ENCODE data around the gene ZNF311. TPM values are rescaled to one million over a fixed set of nuclear protein-coding genes. Genes with fewer than 3 reads are reported as not detected.
"Not testable (repeated sequence)": the region's sequence is repeated elsewhere in the genome, so short reads cannot be mapped to it uniquely, and the experiment has no call there.

The ZNF311 gene
- total RNA-seq, 2 experiments from 2014 or later, result 0.61 to 0.65 TPM

DNA sequence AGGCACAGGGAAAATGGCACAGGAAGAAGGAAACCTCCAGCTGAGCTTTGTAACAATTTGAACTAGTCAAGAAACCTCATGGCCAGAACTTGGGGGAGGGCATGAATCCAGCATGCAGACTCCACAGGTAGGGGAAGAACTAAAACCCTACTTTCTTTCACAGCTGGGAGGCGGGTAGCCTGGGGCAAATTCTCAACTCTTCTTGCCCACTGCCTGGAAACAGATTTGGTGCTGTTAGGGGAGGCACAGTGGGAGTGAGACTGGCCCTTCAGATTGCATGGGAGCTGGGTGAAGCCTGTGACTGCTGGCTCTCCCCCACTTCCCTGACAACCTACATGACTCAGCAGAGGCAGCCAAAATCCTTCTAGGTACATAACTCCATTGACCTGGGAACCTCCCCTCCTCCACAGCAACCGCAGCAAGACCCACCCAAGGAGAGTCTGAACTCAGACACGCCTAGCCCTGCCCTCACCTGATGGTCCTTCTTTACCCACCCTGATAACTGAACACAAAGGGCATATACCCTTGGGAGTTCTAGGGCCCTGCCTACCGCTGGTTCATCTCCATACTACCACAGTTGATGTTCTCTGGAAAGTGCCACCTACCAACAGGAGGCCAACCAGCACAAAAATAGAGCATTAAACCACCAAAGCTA lies 44.1 kb downstream of the ZNF311 start:
- ChIA-PET POLR2A (no interaction called here), CTCF (interaction anchor here (0.8 kb wide), 1 partner anchor 12 kb away, joined by 3 read pairs; no protein-coding TSS in a partner anchor)

DNA sequence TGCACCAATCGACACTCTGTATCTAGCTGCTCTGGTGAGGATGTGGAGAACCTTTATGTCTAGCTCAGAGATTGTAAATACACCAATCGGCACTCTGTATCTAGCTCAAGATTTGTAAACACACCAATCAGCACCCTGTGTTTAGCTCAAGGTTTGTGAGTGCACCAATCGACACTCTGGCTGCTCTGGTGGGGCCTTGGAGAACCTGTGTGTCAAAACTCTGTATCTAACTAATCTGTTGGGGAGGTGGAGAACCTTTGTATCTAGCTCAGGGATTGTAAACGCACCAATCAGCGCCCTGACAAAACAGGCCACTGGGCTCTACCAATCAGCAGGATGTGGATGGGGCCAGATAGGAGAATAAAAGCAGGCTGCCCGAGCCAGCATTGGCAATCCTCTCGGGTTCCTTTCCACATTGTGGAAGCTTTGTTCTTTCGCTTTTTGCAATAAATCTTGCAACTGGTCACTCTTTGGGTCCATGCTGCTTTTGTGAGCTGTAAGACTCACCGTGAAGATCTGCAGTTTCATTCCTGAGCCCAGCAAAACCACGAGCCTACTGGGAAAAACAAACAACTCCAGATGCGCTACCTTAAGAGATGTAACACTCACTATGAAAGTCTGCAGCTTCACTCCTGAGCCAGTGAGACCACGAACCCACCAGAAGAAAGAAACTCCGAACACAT lies 46.4 kb downstream of the ZNF311 start:
- CTCF ChIA-PET, result not testable (repeated sequence)

DNA sequence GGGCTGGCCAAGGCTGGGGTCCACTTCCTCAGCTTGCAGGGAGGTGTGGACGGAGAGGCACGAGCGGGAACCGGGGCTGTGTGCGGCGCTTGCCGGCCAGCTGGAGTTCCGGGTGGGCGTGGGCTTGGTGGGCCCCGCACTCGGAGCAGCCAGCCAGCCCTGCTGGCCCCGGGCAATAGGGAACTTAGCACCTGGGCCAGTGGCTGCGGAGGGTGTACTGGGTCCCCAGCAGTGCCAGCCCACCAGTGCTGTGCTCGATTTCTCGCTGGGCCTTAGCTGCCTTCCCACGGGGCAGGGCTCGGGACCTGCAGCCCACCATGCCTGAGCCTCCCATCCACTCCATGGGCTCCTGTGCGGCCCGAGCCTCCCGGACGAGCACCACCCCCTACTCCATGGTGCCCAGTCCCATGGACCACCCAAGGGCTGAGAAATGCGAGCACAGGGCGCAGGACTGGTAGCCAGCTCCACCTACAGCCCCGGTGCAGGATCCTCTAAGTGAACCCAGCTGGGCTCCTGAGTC lies 47.3 kb downstream of the ZNF311 start:
- CTCF ChIA-PET, POLR2A ChIA-PET: not testable (repeated sequence)

More for the DNA sequence above, 46.4 kb downstream of the ZNF311 start:
- POLR2A ChIA-PET, result not testable (repeated sequence)

DNA sequence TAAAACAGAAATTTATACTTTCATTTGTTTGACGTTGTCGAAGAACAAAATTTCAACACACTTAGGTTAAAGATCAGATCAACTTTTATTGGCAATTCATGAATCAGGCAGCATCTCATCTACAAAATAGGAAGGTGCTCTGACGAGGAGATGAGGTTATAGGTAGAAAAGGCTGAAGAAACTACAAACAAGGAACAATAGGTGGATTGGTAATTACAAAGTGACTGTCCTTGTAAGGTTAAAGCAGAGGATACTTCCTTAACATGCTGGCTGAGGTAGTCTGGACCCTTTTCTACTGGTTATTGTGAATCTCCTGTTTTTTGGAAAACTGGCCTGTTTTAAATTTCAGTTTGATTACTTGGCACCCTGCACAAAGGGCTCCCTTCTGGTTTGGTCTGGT lies 48.8 kb downstream of the ZNF311 start:
- POLR2A ChIA-PET, result no interaction called here
- CTCF ChIA-PET, result no interaction called here

DNA sequence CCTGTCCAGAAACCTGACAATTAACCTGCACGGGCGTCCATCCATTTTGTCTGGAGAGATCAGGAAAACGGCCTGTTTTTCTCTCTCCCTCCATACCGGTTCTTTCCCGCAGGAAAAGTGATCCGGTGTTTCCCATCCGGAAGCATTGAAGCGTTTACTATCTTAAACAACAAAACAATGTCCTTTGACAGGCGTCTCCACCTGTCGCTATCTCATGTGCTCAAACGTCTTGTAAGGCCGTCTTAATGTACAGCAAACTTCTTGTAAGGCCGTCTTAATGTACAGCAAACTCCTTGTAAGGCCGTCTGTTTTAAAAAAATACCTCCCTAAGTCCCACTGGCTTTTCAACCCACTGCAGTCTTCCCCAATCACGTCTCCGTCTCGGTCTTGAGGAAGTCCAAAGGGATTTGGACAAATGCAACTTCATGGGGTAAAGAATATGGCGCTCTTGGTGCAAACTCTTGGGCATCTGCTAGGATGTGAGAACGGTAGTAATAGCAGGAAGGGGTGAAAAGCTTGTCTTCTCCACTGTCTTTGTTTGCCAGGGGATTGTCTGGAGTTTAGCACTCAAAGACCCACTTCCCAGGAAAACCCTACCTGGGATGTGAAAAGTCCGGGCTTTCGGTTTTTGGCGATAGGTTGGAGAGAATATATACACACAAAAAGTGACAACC lies 51.4 kb downstream of the ZNF311 start:
- ChIA-PET CTCF (no interaction called here), POLR2A (no interaction called here)

DNA sequence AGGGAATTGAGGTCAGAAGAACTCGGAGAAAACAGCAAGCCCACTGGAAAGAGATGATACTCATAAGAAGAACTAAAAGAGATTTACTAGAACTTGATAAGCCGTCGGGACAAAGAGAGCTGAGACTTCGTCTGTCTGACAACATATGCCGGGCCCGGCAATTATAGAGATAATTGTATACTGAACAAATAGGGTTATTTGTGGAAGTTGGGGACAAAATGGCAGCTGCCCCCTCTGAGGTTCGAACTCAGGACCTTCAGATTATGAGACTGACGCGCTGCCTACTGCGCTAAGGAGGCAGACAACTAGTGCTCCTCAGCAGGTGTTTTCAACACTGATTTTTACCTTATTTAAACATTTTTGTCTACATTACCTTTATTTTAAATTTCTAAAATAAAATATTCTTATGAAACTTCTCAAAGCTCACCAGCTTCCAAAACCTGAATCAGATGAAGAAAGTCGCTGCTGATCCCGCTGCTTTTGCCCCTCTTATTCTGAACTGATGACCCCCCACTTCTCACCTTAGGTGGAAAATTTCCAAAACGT lies 52.0 kb downstream of the ZNF311 start:
- POLR2A ChIA-PET, result no interaction called here
- CTCF ChIA-PET, result no interaction called here

DNA sequence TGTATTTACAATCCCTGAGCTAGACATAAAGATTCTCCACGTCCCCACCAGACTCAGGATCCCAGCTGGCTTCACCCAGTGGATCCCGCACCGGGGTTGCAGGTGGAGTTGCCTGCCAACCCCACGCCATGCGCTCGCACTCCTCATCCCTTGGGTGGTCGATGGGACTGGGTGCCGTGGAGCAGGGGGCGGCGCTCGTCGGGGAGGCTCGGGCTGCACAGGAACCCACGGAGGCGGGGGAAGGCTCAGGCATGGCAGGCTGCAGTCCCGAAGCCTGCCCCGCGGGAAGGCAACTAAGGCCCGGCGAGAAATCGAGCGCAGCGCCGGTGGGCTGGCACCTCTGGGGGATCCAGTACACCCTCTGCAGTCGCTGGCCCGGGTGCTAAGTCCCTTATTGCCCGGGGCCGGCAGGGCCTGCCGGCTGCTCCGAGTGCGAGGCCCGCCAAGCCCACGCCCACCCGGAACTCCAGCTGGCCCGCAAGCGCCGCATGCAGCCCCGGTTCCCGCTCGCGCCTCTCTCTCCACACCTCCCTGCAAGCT lies 55.4 kb downstream of the ZNF311 start:
- CTCF ChIA-PET, result interaction anchor here (1.4 kb wide), 1 partner anchor 11 kb away, joined by 3 read pairs; no protein-coding TSS in a partner anchor
- POLR2A ChIA-PET, result not testable (repeated sequence)

DNA sequence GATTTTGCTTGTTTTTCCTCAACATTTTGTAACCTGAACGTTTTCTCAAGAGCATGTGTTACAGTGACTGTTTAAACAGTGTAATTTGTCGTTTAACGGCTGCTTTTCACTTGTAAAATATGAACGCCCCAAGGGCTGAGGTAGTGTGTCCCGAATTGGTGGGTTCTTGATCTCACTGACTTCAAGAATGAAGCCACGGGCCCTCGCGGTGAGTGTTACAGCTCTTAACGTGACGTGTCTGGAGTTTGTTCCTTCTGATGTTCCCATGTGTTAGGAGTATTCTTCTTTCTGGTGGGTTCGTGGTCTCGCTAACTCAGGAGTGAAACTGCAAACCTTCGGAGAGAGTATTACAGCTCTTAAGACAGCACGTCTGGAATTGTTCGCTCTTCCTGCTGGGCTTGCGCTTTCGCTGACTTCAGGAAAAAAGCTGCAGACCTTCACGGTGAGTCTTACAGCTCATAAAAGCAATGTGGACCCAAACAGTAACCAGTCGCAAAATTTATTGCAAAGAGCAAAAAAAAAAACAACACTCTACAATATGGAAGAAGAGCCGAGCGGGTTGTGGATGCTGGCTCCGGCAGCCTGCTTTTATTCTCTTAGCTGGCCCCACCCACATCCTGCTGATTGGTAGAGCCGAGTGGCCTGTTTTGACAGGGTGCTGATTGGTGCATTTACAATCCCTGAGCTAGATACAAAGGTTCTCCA lies 56.2 kb downstream of the ZNF311 start:
- CTCF ChIA-PET, result interaction anchor here (1.4 kb wide), 1 partner anchor 11 kb away, joined by 3 read pairs; no protein-coding TSS in a partner anchor
- POLR2A ChIA-PET, result no interaction called here

DNA sequence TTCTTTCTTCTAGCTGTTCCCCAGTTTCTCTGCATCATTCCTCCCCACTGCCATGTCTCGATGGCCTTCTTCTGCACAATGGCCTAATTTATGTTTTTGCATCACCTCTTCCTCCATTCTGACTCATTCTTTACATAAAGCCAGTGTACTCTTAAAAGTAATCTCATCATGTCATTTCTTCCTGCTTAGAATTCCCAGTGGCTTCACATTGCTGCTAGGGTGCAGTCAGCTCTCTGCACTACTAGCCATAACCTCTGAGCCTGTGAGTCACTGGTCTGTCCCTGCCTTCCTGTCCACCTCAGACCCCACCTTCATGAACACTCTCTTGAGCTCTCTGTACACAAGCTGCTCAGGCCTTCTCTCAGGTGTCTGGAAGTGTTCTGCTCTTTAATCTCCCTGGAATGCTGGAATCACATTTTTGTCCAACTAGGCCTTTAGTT lies 57.3 kb downstream of the ZNF311 start:
- POLR2A ChIA-PET, result no interaction called here
- CTCF ChIA-PET, result interaction anchor here (0.7 to 1.0 kb wide), 2 partner anchors 25 to 162 kb away, joined by 3 read pairs; no protein-coding TSS in a partner anchor

DNA sequence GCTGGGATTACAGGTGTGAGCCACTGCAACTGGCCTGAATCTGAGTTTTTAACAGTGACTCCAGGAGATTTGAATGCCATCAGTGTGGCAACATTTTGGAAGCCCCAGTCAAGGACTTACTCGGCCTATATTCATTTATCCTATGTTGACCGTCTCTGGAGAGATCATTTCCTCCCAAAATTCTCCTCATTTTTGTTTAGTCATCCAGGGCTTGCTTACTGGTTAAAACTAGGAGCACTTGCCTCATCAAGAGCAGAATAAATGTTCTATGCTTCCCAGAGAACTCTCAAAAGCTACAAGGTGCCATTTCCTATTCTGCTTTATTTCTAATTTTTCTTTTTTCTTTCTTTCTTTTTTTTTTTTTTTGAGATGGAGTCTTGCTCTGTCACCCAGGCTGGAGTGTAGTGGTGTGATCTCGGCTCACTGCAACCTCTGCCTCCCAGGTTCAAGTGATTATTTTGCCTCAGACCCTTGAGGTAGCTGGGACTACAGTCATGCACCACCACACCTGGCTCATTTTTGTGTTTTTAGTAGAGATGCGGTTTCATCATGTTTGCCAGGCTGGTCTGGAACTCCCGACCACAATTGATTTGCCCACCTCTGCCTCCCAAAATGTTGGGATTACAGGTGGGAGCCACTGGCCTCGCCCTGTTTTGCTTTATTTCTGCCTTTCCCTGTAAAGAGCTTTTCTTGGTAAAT lies 57.9 kb downstream of the ZNF311 start:
- ChIA-PET CTCF (interaction anchor here (0.7 to 1.0 kb wide), 2 partner anchors 25 to 161 kb away, joined by 3 read pairs; no protein-coding TSS in a partner anchor), POLR2A (no interaction called here)

DNA sequence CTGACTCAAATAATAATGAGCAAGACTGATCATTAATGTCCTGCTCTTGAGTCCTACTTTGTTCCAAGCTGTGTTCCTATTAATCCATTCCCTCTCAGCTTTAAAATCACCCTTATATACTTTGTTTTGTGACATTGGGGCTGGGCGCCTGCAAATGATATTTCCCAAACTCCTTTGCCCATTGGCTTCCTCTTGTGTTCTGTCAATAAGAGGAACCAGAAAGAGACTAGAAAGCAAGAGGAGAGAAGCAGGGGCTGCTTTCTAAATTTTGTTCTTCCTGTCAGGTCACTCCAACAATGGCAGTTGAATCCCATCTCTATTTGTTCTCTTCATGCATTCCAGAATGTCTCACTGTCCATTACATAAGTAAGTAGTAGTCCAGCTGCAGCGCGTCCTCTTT lies 59.8 kb downstream of the ZNF311 start:
- CTCF ChIA-PET, result no interaction called here
- POLR2A ChIA-PET, result no interaction called here

Other genes with a start within 250 kb of the ZNF311 start
- 10 to 100 TPM; 65.0 to 67.3 TPM for gene TRIM27, start 81.3 kb downstream of the ZNF311 start, total RNA-seq
- gene OR2W1, start 39.9 kb upstream of the ZNF311 start, total RNA-seq, result not detected
- gene OR2B3, start 82.0 kb upstream of the ZNF311 start, total RNA-seq, result not detected
- gene OR2J1, start 94.2 kb upstream of the ZNF311 start, total RNA-seq, result not detected
- not detected for gene OR2J3, start 102.7 kb upstream of the ZNF311 start, total RNA-seq
- gene OR2J2, start 165.6 kb upstream of the ZNF311 start, total RNA-seq, result not detected